HCT116 (cell line): ENCODE results near the gene PRDX6. TPM values are rescaled to one million over a fixed set of nuclear protein-coding genes. Genes with fewer than 3 reads are reported as not detected.

ENCODE experiments used
- ATAC-seq: fragments of 200-7000 bp; cut with Tn5 transposase; 2 replicates; pipeline ENCODE4 v1.9.1; 2020; ENCODE audit warnings: mild to moderate bottlenecking, moderate library complexity
- BruUV-seq: library from RNA; stranded (reverse); fragments of 400-500 nt; replicated peaks from 2 replicates; lab custom pipeline; 2021; lab: Mats Ljungman, UMichigan
- CTCF ChIA-PET: fragments of 300-600 bp; sonication (Branson Sonifier 250); formaldehyde crosslinking; loops from one replicate; lab custom pipeline; 2021; ENCODE audit warnings: antibody characterized with exemption; lab: Charles Lee
- POLR2A ChIA-PET: fragments of 300-600, 350-600 bp; sonication (Branson Sonifier 250); formaldehyde crosslinking; loops from one replicate; lab custom pipeline; 2021; ENCODE audit warnings: antibody characterized with exemption; lab: Charles Lee
- RAD21 ChIA-PET, 2 experiments: fragments of 300-600 bp; sonication (Branson Sonifier 250); formaldehyde crosslinking; loops; one replicate each; lab custom pipeline; 2023; ENCODE audit warnings: low total read pairs in 2 of 2; ENCODE audit not compliant: uncharacterized antibody in 2 of 2, unreplicated experiment in 2 of 2, low non-redundant PET in 1 of 2; lab: Charles Lee
- DNase-seq: peaks from one replicate; pipeline ENCODE4 v3.0.0-alpha.2; 2010; ENCODE audit warnings: low read depth, low spot score
- H2AFZ ChIP-seq: fragments of 200-600 bp; shearing (Covaris generic), sonication (generic); 2 replicates; pipeline ENCODE4 v1.6.1; 2017; ENCODE audit warnings: low read depth, mixed run types, mixed read lengths, antibody characterized with exemption, low read length; ENCODE audit not compliant: poor library complexity, severe bottlenecking
- H3K27ac ChIP-seq: 2 replicates; pipeline ENCODE4 v1.5.1; 2012; ENCODE audit warnings: low read depth, low read length
- H3K27me3 ChIP-seq: fragments of 200-600 bp; sonication (generic); 2 replicates; pipeline ENCODE4 v1.6.1; 2016; ENCODE audit warnings: mixed run types, low read length, mixed read lengths; ENCODE audit not compliant: insufficient read depth
- H3K36me3 ChIP-seq, 2 experiments: fragments of 200-500 bp in 1 of 2; fragments of 200-600 bp in 1 of 2; sonication (Bioruptor generic) in 1 of 2; sonication (generic) in 1 of 2; 2 replicates each; pipeline versions ENCODE4 v1.5.1 to v1.6.1; 2014 to 2016; ENCODE audit warnings: low read length in 2 of 2, inconsistent platforms in 1 of 2, mixed read lengths in 1 of 2, mixed run types in 1 of 2; ENCODE audit not compliant: insufficient read depth in 2 of 2, control insufficient read depth in 1 of 2
- H3K4me1 ChIP-seq, 2 experiments: fragments of 200-600 bp in 1 of 2; sonication (generic) in 1 of 2; 2 replicates each; pipeline versions ENCODE4 v1.5.1 to v1.6.1; 2012 to 2017; ENCODE audit warnings: low read length in 2 of 2, inconsistent platforms in 1 of 2, mild to moderate bottlenecking in 1 of 2, mixed read lengths in 1 of 2, mixed run types in 1 of 2, moderate library complexity in 1 of 2; ENCODE audit not compliant: insufficient read depth in 2 of 2, control insufficient read depth in 1 of 2
- H3K4me2 ChIP-seq: fragments of 200-600 bp; sonication (generic); 2 replicates; pipeline ENCODE4 v1.6.1; 2017; ENCODE audit warnings: mixed run types, low read length, mixed read lengths
- H3K4me3 ChIP-seq, 2 experiments: fragments of 200-600 bp in 1 of 2; sonication (generic) in 1 of 2; replicated peaks in 1 of 2; 2 replicates each; pipeline ENCODE4 v1.5.1; 2011 to 2016; ENCODE audit warnings: low read length in 2 of 2, control low read depth in 1 of 2, low read depth in 1 of 2, mild to moderate bottlenecking in 1 of 2, mixed read lengths in 1 of 2, mixed run types in 1 of 2
- H3K79me2 ChIP-seq: fragments of 200-600 bp; sonication (generic); 2 replicates; pipeline ENCODE4 v1.6.1; 2017; ENCODE audit warnings: mild to moderate bottlenecking, mixed run types, low read length, moderate library complexity, mixed read lengths; ENCODE audit not compliant: insufficient read depth
- H3K9ac ChIP-seq: fragments of 200-600 bp; sonication (generic); 2 replicates; pipeline ENCODE4 v1.6.1; 2016; ENCODE audit warnings: low read length, mixed read lengths
- H3K9me2 ChIP-seq: fragments of 200-600 bp; sonication (generic), shearing (Covaris generic); 2 replicates; pipeline ENCODE4 v1.6.1; 2017; ENCODE audit warnings: mixed run types, mild to moderate bottlenecking, moderate library complexity; ENCODE audit not compliant: insufficient read depth
- H3K9me3 ChIP-seq, 2 experiments: fragments of 200-500 bp in 1 of 2; fragments of 200-600 bp in 1 of 2; sonication (Bioruptor generic) in 1 of 2; sonication (generic) in 1 of 2; 2 replicates each; pipeline ENCODE4 v1.6.1; 2014 to 2017; ENCODE audit warnings: low read length in 2 of 2, mixed read lengths in 2 of 2, inconsistent platforms in 1 of 2, low read depth in 1 of 2, mild to moderate bottlenecking in 1 of 2, mixed run types in 1 of 2, moderate library complexity in 1 of 2; ENCODE audit not compliant: control insufficient read depth in 1 of 2, insufficient read depth in 1 of 2
- H4K20me1 ChIP-seq: fragments of 200-600 bp; sonication (generic), shearing (Covaris generic); 2 replicates; pipeline ENCODE4 v1.6.1; 2017; ENCODE audit warnings: mixed run types, mild to moderate bottlenecking, moderate library complexity; ENCODE audit not compliant: insufficient read depth
- CBX3 ChIP-seq: IDR thresholded peaks from 2 replicates; pipeline ENCODE4 v1.6.1; 2012; ENCODE audit warnings: low read depth
- ELF1 ChIP-seq: IDR thresholded peaks from 2 replicates; pipeline ENCODE4 v1.6.1; 2012; ENCODE audit warnings: low read depth, borderline replicate concordance
- EZH2 ChIP-seq: fragments of 200-600 bp; sonication (generic); IDR thresholded peaks from 2 replicates; pipeline ENCODE4 v1.6.1; 2017; ENCODE audit warnings: antibody characterized with exemption, mixed run types
- EZH2phosphoT487 ChIP-seq: fragments of 200-600 bp; IDR thresholded peaks from 2 replicates; pipeline ENCODE4 v1.6.1; 2018; ENCODE audit warnings: antibody characterized with exemption, borderline replicate concordance
- FOSL1 ChIP-seq: IDR thresholded peaks from 2 replicates; pipeline ENCODE4 v1.6.1; 2012; ENCODE audit warnings: low read depth
- SIN3A ChIP-seq: IDR thresholded peaks from 2 replicates; pipeline ENCODE4 v1.6.1; 2012; ENCODE audit warnings: low read depth
- SRF ChIP-seq: IDR thresholded peaks from 2 replicates; pipeline ENCODE4 v1.6.1; 2012; ENCODE audit warnings: low read depth
- YY1 ChIP-seq: IDR thresholded peaks from 2 replicates; pipeline ENCODE4 v1.6.1; 2011; ENCODE audit warnings: low read length, low read depth, moderate library complexity, mild to moderate bottlenecking; ENCODE audit not compliant: insufficient replicate concordance; ENCODE audit errors: extremely low read depth
- intact Hi-C: fragments of 100-400 bp; cut with micrococcal nuclease; formaldehyde crosslinking; loops from 2 replicates; pipeline ENCODE4 v1.10.0; 2022
- total RNA-seq: library from RNA; stranded (reverse); gene quantifications from one replicate; pipeline ENCODE4 v1.2.1, GENCODE V29; 2021; ENCODE audit not compliant: unreplicated experiment
- TF ChIP-seq, protein P1 (sequence below): IDR thresholded peaks from 2 replicates; pipeline ENCODE4 v1.6.1; 2012; ENCODE audit warnings: low read depth
- TF ChIP-seq, protein P2 (sequence below): IDR thresholded peaks from 2 replicates; pipeline ENCODE4 v1.6.1; 2011; ENCODE audit warnings: mild to moderate bottlenecking, low read length, moderate library complexity; ENCODE audit not compliant: insufficient replicate concordance; ENCODE audit errors: extremely low read depth

The PRDX6 gene
- total RNA-seq, 1 experiment from 2014 or later: 286 TPM

GRCh38 chr1:173488001-173488400, 10.9 kb downstream of the PRDX6 start:
- Histone ChIP-seq H3K4me1 (peaks cover 0 to 5% of the 10 kb centered on the region in 2 experiments; a peak in 1 of 4 replicates), H3K4me2 (no peak overlapping the region), H3K79me2 (peaks cover 4% of the 10 kb centered on the region; the same call in 1 of the 2 replicates), H3K27ac (no peak overlapping the region), H2AFZ (no peak overlapping the region), H3K9ac (no peak overlapping the region), H3K36me3 (peaks cover 41 to 58% of the 10 kb centered on the region in 2 experiments), H3K27me3 (no peaks in the 10 kb centered on the region), H4K20me1 (no peaks in the 10 kb centered on the region), H3K9me2 (no peaks in the 10 kb centered on the region), H3K9me3 (no peaks in the 10 kb centered on the region), H3K4me3 (no peak overlapping the region)
- TF ChIP-seq SIN3A: no peak
- TF ChIP-seq, protein P1, sequence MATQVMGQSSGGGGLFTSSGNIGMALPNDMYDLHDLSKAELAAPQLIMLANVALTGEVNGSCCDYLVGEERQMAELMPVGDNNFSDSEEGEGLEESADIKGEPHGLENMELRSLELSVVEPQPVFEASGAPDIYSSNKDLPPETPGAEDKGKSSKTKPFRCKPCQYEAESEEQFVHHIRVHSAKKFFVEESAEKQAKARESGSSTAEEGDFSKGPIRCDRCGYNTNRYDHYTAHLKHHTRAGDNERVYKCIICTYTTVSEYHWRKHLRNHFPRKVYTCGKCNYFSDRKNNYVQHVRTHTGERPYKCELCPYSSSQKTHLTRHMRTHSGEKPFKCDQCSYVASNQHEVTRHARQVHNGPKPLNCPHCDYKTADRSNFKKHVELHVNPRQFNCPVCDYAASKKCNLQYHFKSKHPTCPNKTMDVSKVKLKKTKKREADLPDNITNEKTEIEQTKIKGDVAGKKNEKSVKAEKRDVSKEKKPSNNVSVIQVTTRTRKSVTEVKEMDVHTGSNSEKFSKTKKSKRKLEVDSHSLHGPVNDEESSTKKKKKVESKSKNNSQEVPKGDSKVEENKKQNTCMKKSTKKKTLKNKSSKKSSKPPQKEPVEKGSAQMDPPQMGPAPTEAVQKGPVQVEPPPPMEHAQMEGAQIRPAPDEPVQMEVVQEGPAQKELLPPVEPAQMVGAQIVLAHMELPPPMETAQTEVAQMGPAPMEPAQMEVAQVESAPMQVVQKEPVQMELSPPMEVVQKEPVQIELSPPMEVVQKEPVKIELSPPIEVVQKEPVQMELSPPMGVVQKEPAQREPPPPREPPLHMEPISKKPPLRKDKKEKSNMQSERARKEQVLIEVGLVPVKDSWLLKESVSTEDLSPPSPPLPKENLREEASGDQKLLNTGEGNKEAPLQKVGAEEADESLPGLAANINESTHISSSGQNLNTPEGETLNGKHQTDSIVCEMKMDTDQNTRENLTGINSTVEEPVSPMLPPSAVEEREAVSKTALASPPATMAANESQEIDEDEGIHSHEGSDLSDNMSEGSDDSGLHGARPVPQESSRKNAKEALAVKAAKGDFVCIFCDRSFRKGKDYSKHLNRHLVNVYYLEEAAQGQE: no peak
- TF ChIP-seq FOSL1: no peak
- no peak for TF ChIP-seq EZH2
- no peak for TF ChIP-seq SRF
- TF ChIP-seq, protein P2, sequence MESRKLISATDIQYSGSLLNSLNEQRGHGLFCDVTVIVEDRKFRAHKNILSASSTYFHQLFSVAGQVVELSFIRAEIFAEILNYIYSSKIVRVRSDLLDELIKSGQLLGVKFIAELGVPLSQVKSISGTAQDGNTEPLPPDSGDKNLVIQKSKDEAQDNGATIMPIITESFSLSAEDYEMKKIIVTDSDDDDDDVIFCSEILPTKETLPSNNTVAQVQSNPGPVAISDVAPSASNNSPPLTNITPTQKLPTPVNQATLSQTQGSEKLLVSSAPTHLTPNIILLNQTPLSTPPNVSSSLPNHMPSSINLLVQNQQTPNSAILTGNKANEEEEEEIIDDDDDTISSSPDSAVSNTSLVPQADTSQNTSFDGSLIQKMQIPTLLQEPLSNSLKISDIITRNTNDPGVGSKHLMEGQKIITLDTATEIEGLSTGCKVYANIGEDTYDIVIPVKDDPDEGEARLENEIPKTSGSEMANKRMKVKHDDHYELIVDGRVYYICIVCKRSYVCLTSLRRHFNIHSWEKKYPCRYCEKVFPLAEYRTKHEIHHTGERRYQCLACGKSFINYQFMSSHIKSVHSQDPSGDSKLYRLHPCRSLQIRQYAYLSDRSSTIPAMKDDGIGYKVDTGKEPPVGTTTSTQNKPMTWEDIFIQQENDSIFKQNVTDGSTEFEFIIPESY: no peak
- no peak for TF ChIP-seq EZH2phosphoT487
- TF ChIP-seq YY1: no peak
- TF ChIP-seq CBX3: no peak
- TF ChIP-seq ELF1: no peak
- intact Hi-C loops: no loop called here
- RAD21 ChIA-PET: no interaction called here
- POLR2A ChIA-PET: no interaction called here
- TSS peak; percentile 13 for BruUV-seq
- ATAC-seq (no peak), DNase-seq (no peak)
- CTCF ChIA-PET: no interaction called here
